AG04449 (cell line): ENCODE measurements around the gene KHDRBS1.

Source experiments
- CTCF ChIA-PET: fragments of 350-600 bp; formaldehyde crosslinking; extraction: SDS; loops from one replicate; lab custom pipeline; 2021; ENCODE audit warnings: antibody characterized with exemption; lab: Yijun Ruan, JAX
- POLR2A ChIA-PET: fragments of 400-600, 350-600 bp; formaldehyde crosslinking; extraction: SDS; loops from one replicate; lab custom pipeline; 2020; ENCODE audit warnings: antibody characterized with exemption, inconsistent platforms; lab: Yijun Ruan, JAX
- DNase-seq: peaks from one replicate; pipeline ENCODE4 v3.0.0-alpha.2; 2010; ENCODE audit warnings: low read depth, low spot score
- H3K4me3 ChIP-seq: 2 replicates; pipeline ENCODE4 v1.5.1; 2011; ENCODE audit warnings: low read depth, mild to moderate bottlenecking, control low read depth, low read length
- CTCF ChIP-seq: IDR thresholded peaks from one replicate; pipeline ENCODE4 v1.5.1; 2011; ENCODE audit warnings: mild to moderate bottlenecking, moderate library complexity, low read length, control low read depth, inconsistent platforms; ENCODE audit not compliant: insufficient read depth; ENCODE audit errors: missing control alignments

The KHDRBS1 gene

GRCh38 chr1:31980835-31981455 is 32.7 kb upstream of the KHDRBS1 start:
- no peak for TF ChIP-seq CTCF
- no peak for DNase-seq
- no peak overlapping the region for H3K4me3 ChIP-seq
- ChIA-PET POLR2A (no interaction called here), CTCF (interaction anchor here (2.9 to 15.0 kb wide), 2 partner anchors 17 to 25 kb away, joined by 13 to 140 read pairs; no protein-coding TSS in a partner anchor)

- H3K4me3 ChIP-seq: no peak overlapping the region
- POLR2A ChIA-PET: no interaction called here
- no peak for DNase-seq
- CTCF ChIA-PET: interaction anchor here (2.9 to 15.0 kb wide), 2 partner anchors 18 to 25 kb away, joined by 13 to 140 read pairs; no protein-coding TSS in a partner anchor
- no peak for TF ChIP-seq CTCF
Observed at GRCh38 chr1:31981456-31981839, 32.2 kb upstream of the KHDRBS1 start.

GRCh38 chr1:31981972-31982371 is 31.7 kb upstream of the KHDRBS1 start:
- no peak for DNase-seq
- no peak for TF ChIP-seq CTCF
- POLR2A ChIA-PET: no interaction called here

GRCh38 chr1:31984419-31985347 is 29.0 kb upstream of the KHDRBS1 start:
- no peak overlapping the region for H3K4me3 ChIP-seq
- POLR2A ChIA-PET: interaction anchor here (0.6 to 1.2 kb wide), 2 partner anchors 36 to 47 kb away, joined by 3 read pairs; no protein-coding TSS in a partner anchor
- CTCF ChIA-PET: interaction anchor here (0.8 to 15.0 kb wide), 9 partner anchors 10 to 196 kb away, joined by 3 to 140 read pairs (median 3); no protein-coding TSS in a partner anchor
- no peak for DNase-seq
- no peak for TF ChIP-seq CTCF

More at GRCh38 chr1:31981972-31982371, 31.7 kb upstream of the KHDRBS1 start:
- no peak overlapping the region for H3K4me3 ChIP-seq
- CTCF ChIA-PET: interaction anchor here (2.9 to 15.0 kb wide), 2 partner anchors 18 to 24 kb away, joined by 13 to 140 read pairs; no protein-coding TSS in a partner anchor

GRCh38 chr1:31985430-31985829 is 28.2 kb upstream of the KHDRBS1 start:
- no peak for DNase-seq
- no peak for TF ChIP-seq CTCF
- ChIA-PET POLR2A (interaction anchor here (0.6 to 2.2 kb wide), 3 partner anchors 28 to 48 kb away, joined by 3 to 8 read pairs (median 3); partner anchors contain the start of gene KHDRBS1), CTCF (interaction anchor here (0.8 to 15.0 kb wide), 8 partner anchors 10 to 197 kb away, joined by 3 to 140 read pairs (median 3); partner anchors contain the start of gene KHDRBS1)
- H3K4me3 ChIP-seq: no peak overlapping the region
